Stomach (tissue), 9 donors: ENCODE results near the gene WNT3. TPM values are rescaled to one million over a fixed set of nuclear protein-coding genes. Genes with fewer than 3 reads are reported as not detected.

Source experiments
- DNase-seq, 2 donors: peaks; one replicate each; pipeline versions ENCODE4 v3.0.0 to v3.0.0-alpha.2; 2013 to 2019
- H3K27ac ChIP-seq, 5 donors: fragments of 200-600 bp in 4 of 5; sonication (generic) in 4 of 5; one replicate each; pipeline ENCODE4 v1.5.1; 2013 to 2019; ENCODE audit warnings: mild to moderate bottlenecking in 1 of 5, moderate library complexity in 1 of 5
- H3K27me3 ChIP-seq, 3 donors: fragments of 200-600 bp; sonication (generic); one replicate each; pipeline ENCODE4 v1.5.1; 2017 to 2019; ENCODE audit warnings: mixed run types in 1 of 3
- H3K36me3 ChIP-seq, 4 donors: fragments of 200-600 bp; sonication (generic); 1 replicate in 3 of 4; 2 replicates in 1 of 4; pipeline ENCODE4 v1.5.1; 2016 to 2019
- H3K4me1 ChIP-seq, 4 donors: fragments of 200-600 bp; sonication (generic); one replicate each; pipeline ENCODE4 v1.5.1; 2016 to 2019
- H3K4me3 ChIP-seq, 4 donors: fragments of 200-600 bp; sonication (generic) in 3 of 4; one replicate each; pipeline ENCODE4 v1.5.1; 2016 to 2019; ENCODE audit warnings: mild to moderate bottlenecking in 1 of 4
- H3K9me3 ChIP-seq, 4 donors: fragments of 200-600 bp; sonication (generic); one replicate each; pipeline ENCODE4 v1.5.1; 2016 to 2019
- CTCF ChIP-seq, 7 experiments: fragments of 450-650 bp in 4 of 7; fragments of 200-600 bp in 3 of 7; sonication (generic) in 3 of 7; IDR thresholded peaks; one replicate each; pipeline ENCODE4 v1.5.1; 2016 to 2019; ENCODE audit warnings: antibody characterized with exemption in 7 of 7, control low read depth in 2 of 7, mild to moderate bottlenecking in 1 of 7
- EP300 ChIP-seq: sonication (generic); formaldehyde crosslinking; IDR thresholded peaks from one replicate; pipeline ENCODE4 v1.6.1; 2017; ENCODE audit warnings: antibody characterized with exemption
- POLR2A ChIP-seq, 4 donors: fragments of 450-650 bp; IDR thresholded peaks; one replicate each; pipeline ENCODE4 v1.6.1; 2016; ENCODE audit warnings: antibody characterized with exemption in 4 of 4, control low read depth in 2 of 4, mild to moderate bottlenecking in 1 of 4, moderate library complexity in 1 of 4
- POLR2AphosphoS5 ChIP-seq, 3 donors: sonication (generic); formaldehyde crosslinking; IDR thresholded peaks; one replicate each; pipeline ENCODE4 v1.6.1; 2016; ENCODE audit warnings: antibody characterized with exemption in 3 of 3
- WGBS, 5 donors: extraction: QIAGEN DNeasy Blood & Tissue Kit in 3 of 5; methylation state at CpG; one replicate each; pipeline versions ENCODE4 v1.1.5 to v1.1.7; 2013 to 2018; 5-methylcytosine and 5-hydroxymethylcytosine counted together
- intact Hi-C: fragments of 100-400 bp; cut with DNase I; formaldehyde crosslinking; loops from one replicate; pipeline ENCODE4 v1.15.1; 2023; ENCODE audit warnings: low total_unique reads
- polyA plus RNA-seq, 3 donors: library from polyadenylated mRNA; stranded (reverse); fragments of 200-250 nt; gene quantifications; one replicate each; pipeline ENCODE4 v1.2.3, GENCODE V29; 2013
- total RNA-seq, 5 donors: library from RNA; depleted of rRNA; stranded (reverse); fragments of >200 nt; gene quantifications; one replicate each; pipeline versions ENCODE4 v1.1.0 to v1.2.3, GENCODE V29; 2014 to 2016
- donor health status: healthy with polysubstance abuse.
- donor health status: Bipolar disorder and iron deficiency.
- donor health status: healthy.

The WNT3 gene
- total and polyA plus RNA-seq, 8 donors: 0.14 to 0.73 (median 0.34) TPM; not detected in 2

- intact Hi-C loops: no loop called here
- 90 to 96% (median 93%) methylated on average over 11 to 15 of the region's 15 CpGs for WGBS, 5 donors
- no peaks in the 10 kb centered on the region for H3K36me3 ChIP-seq
- no peak overlapping the region for H3K27ac ChIP-seq
- DNase-seq: peak in 1 of 2 donors; percentile 21
- H3K27me3 ChIP-seq: peaks cover 0 to 46% (median 6%) of the 10 kb centered on the region in 3 donors
- H3K4me1 ChIP-seq: peaks cover 19 to 45% (median 29%) of the 10 kb centered on the region in 4 donors
- H3K4me3 ChIP-seq: no peak overlapping the region
- TF ChIP-seq POLR2AphosphoS5 (IDR thresholded peaks at IDR 0.05) (no peak), CTCF (IDR thresholded peaks at IDR 0.05) (no peak), EP300 (no peak), POLR2A (IDR thresholded peaks at IDR 0.05) (no peak)
- H3K9me3 ChIP-seq: no peaks in the 10 kb centered on the region
These were observed 50.0 kb downstream of the WNT3 start for GRCh38 chr17:46768540-46768870.

- H3K9me3 ChIP-seq: no peaks in the 10 kb centered on the region
- TF ChIP-seq POLR2AphosphoS5 (IDR thresholded peaks at IDR 0.05) (no peak), EP300 (no peak), POLR2A (IDR thresholded peaks at IDR 0.05) (no peak)
- H3K36me3 ChIP-seq: no peaks in the 10 kb centered on the region
- peak in 1 of 2 donors; percentile 18 for DNase-seq
- no peak overlapping the region for H3K27ac ChIP-seq
- no peak overlapping the region for H3K4me3 ChIP-seq
- H3K4me1 ChIP-seq: peaks cover 12 to 33% (median 21%) of the 10 kb centered on the region in 4 donors
- intact Hi-C loops: no loop called here
- peaks cover 0 to 29% (median 6%) of the 10 kb centered on the region in 3 donors for H3K27me3 ChIP-seq
- 89 to 92% (median 91%) methylated on average over 18 to 21 of the region's 21 CpGs for WGBS, 5 donors
These were observed 51.7 kb downstream of the WNT3 start for GRCh38 chr17:46766493-46767491.

GRCh38 chr17:46765453-46765852, 53.0 kb downstream of the WNT3 start:
- TF ChIP-seq POLR2A (IDR thresholded peaks at IDR 0.05): no peak
- TF ChIP-seq CTCF (IDR thresholded peaks at IDR 0.05): no peak
- TF ChIP-seq POLR2AphosphoS5 (IDR thresholded peaks at IDR 0.05): no peak
- no peak for TF ChIP-seq EP300
- DNase-seq: peak in 1 of 2 donors; percentile 16
- intact Hi-C loops: no loop called here
- Histone ChIP-seq H3K27me3 (peaks cover 0 to 19% (median 4%) of the 10 kb centered on the region in 3 donors), H3K9me3 (no peaks in the 10 kb centered on the region), H3K4me1 (peaks cover 6 to 25% (median 15%) of the 10 kb centered on the region in 4 donors), H3K36me3 (no peaks in the 10 kb centered on the region), H3K27ac (no peak overlapping the region), H3K4me3 (no peak overlapping the region)
- 90 to 94% (median 93%) methylated on average over 12 of the region's 12 CpGs for WGBS, 5 donors

- no peaks in the 10 kb centered on the region for H3K9me3 ChIP-seq
- intact Hi-C loops: no loop called here
- H3K36me3 ChIP-seq: peaks cover 0 to 1% (median under 1%) of the 10 kb centered on the region in 4 donors
- peaks cover 6 to 20% (median 13%) of the 10 kb centered on the region in 4 donors for H3K4me1 ChIP-seq
- 38 to 57% (median 48%) methylated on average over 13 of the region's 13 CpGs for WGBS, 5 donors
- H3K27me3 ChIP-seq: peaks cover 0 to 13% (median 0%) of the 10 kb centered on the region in 3 donors
- H3K27ac ChIP-seq: no peak overlapping the region
- no peak overlapping the region for H3K4me3 ChIP-seq
- peak in 1 of 2 donors; percentile 72 for DNase-seq
- TF ChIP-seq POLR2A (IDR thresholded peaks at IDR 0.05): no peak
- TF ChIP-seq CTCF (IDR thresholded peaks at IDR 0.05): no peak
- no peak for TF ChIP-seq EP300
- TF ChIP-seq POLR2AphosphoS5 (IDR thresholded peaks at IDR 0.05): no peak
These were observed 53.6 kb downstream of the WNT3 start for GRCh38 chr17:46764709-46765401.
